Activated CD8-positive, alpha-beta memory T cell treated with anti-CD3 and anti-CD28 coated beads for 48 hours (primary cell): ENCODE results near the gene ARPP19.
"Not testable (repeated sequence)": the region's sequence is repeated elsewhere in the genome, so short reads cannot be mapped to it uniquely, and the experiment has no call there.

Experiments used
- DNase-seq, 3 experiments: peaks; one replicate each; pipeline ENCODE4 v3.0.0-alpha.2; 2020; ENCODE audit warnings: low read depth in 2 of 3, low spot score in 2 of 3

Gene ARPP19

GRCh38 chr15:52551762-52552161, 17.1 kb downstream of the ARPP19 start:
- DNase-seq = no peak

GRCh38 chr15:52551186-52551585, 17.6 kb downstream of the ARPP19 start:
- not testable (repeated sequence) for DNase-seq

DNA sequence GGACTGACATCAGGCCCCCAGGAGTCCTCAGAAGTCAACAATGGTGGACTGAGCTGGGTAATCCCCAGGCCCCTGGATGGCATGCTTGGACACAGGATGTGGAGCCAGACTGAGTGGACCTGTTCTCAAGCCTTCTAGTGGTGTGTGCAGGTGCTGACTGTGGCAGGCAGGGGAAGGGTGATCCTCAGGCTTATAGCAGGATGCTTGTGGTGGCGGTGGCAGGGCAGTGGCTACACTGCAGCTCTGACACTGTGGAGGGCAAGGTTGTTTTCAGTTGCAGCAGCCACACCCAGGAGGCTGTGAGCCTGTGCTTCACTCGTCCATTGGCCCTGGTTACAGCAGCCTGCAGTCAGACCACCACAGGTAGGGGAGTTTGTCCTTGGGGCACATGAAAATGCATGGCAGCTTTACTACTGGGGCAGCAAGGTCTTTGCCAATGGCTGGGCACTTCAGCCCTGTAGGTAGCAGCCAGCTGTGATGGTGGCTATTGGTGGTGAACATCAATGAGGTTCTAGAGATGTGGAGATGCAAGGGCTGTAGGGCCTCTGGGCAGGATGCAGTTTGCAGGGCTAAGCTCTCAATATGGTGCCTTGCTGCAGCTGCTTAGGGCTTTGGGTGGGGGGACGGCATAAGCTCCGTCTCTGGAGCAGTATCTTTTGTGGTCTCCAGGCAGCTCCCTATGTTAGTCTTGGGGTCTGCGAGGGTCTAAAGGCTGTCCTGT, 22.6 kb downstream of the ARPP19 start:
- DNase-seq = no peak

- no peak for DNase-seq
Observed at GRCh38 chr15:52540374-52541012, 28.3 kb downstream of the ARPP19 start.

- DNase-seq = no peak
Observed at GRCh38 chr15:52537459-52537858, 31.4 kb downstream of the ARPP19 start.

GRCh38 chr15:52532427-52532826, 36.4 kb downstream of the ARPP19 start:
- no peak for DNase-seq

DNA sequence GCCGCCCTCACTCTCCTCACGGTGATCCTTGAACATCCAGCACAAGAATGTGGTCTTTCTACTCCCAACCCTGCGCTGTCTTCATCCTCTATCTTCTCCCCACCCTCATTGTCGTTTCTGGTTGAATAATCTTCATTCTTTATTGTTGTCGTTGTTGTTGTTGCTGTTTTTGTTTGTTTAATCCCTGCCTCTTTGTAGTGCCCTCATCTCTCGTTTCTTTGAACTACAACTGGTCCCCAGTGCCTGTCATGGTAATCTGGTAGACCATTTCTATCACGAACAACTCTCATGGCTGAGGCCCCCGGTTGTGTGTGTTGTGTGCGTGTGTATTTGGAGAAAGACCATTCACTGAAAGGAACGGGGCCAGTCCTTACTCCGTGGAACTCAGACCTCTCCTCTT, 38.9 kb downstream of the ARPP19 start:
- DNase-seq = no peak

- peak in 1 of 3 experiments; percentile 8 for DNase-seq
Observed at GRCh38 chr15:52529341-52529924, 39.4 kb downstream of the ARPP19 start.

DNA sequence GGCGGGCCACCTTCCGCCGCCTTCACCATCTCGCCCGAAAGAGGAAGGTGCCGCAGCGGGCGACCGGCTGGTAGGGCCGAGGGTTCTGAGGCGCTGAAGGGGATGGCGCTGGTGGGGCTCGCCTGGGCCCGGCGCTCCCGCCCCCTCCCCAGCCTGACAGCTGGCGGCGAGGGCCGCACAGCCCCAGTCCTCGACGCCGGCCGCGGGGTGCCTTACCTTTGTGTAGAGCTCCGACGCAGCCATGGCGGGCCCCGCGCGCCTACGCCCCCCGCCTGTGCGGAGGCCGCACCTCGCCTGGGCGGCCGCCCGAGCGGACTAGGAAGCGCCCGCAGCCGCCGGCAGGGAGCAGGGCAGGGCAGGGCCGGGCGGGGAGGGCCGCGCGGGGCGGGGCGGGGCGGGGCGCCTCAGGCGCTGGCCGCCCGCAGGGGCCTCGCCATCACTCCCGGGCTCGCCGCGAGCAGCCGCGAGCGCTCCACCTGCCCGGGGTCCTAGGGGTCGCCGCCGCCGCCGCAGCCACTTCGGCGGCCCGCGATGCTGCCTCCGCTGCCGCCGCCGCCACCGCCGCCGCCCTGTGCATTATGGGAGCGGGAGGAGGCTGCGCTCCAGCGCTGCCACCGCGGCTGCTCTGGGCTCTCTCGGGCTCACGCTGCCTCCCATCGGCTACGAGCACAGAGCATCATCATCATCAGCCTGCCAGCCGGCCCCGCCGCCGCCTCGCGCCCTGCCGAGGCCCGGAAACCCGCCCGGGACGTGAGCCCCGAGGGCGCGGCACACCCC, 40.1 kb downstream of the ARPP19 start, which contains the start of gene MYO5A:
Gene MYO5A, minus strand, starts transcription at position 317 of the 777 bp plus-strand sequence. Its CDS starts 74 bp downstream, at position 243.
- DNase-seq = peak; percentile 48 to 67 (median 57)

DNA sequence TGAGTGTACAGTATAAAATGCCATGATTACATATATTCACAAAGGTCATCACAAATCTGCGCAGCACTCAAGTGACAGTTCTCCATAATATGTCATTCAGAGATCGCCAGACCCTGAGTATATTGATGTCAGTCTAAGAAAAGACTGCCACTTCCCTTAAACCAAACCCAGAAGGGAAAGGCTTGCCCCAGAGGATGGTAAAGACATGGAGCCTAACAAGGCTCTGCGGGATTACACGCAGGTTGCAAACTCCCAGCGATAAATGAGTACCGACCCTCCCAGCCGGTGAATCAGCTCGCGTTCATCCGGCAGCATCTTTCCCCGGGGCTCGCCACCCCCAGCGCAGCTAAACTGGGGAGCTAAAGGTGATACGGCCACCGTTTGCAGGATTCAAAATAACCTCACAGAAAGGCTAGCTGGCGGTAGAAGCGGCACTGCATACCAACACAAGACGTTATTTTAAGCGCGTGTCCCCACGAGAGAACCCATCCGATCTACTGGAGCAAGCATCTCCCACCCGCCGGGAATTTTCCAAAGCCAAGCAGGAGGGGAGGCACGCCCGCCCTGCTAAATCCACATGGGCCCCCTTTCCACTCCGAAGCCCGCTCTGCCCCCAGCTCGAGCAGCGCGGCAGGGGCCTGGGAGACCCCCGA, 40.8 kb downstream of the ARPP19 start:
- peak in 2 of 3 experiments; percentile 7 to 24 for DNase-seq

- DNase-seq = no peak
Observed at GRCh38 chr15:52527196-52527910, 41.5 kb downstream of the ARPP19 start.

- DNase-seq = no peak
Observed at GRCh38 chr15:52524223-52525136, 44.4 kb downstream of the ARPP19 start.

- no peak for DNase-seq
Observed at GRCh38 chr15:52523647-52524046, 45.2 kb downstream of the ARPP19 start.

DNA sequence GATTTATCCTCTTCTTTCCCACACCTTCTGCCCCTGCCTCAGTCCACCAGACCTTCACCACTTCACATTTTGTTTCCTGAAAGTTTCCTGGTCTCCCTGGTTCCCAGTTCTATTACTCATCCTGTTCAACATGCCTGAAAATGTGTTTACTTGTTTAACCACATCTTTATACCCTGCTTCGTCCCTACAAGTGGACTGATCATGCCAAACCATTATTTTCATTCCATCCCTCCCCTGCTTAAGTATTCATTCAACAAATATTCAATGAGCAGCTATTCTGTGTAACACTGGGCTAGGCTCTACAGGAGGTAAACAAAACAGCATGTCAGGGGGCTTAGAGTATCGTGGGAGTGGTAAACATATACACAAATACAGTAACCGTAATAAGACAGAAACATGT, 45.6 kb downstream of the ARPP19 start:
- no peak for DNase-seq

DNA sequence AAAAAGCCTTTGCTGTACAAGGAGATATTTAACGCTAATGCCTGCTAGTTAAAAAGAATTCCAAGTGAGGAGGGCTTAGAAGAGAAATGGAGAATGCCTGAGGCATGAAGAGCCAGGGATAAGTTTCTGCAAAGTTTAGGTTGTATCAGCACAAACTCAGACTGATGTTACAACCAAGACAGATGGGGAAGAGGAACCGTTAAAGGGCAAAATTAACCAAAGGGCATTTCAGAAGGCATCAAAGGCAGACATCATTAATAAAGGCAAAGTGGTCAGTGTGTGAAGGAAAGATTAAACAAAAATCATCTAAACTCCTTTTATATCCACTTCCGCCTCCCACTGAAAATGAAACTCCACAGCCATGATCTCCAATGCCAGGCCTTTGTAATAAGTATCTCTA, 47.1 kb downstream of the ARPP19 start:
- no peak for DNase-seq

- DNase-seq = no peak
Observed at GRCh38 chr15:52520421-52520820, 48.4 kb downstream of the ARPP19 start.

- DNase-seq = no peak
Observed at GRCh38 chr15:52518487-52519371, 50.1 kb downstream of the ARPP19 start.

GRCh38 chr15:52517014-52517413, 51.8 kb downstream of the ARPP19 start:
- no peak for DNase-seq
